SJSA1 (cell line): ENCODE data around the gene CDC42BPB. TPM values are rescaled to one million over a fixed set of nuclear protein-coding genes. Genes with fewer than 3 reads are reported as not detected.
A peak's percentile ranks its signal among the peaks of the same experiment; 100 is the strongest.

Experiments
- DNase-seq, 2 experiments: peaks; one replicate each; pipeline ENCODE4 v3.0.0-alpha.2; 2015 to 2020; ENCODE audit warnings: low spot score in 2 of 2, low read depth in 1 of 2
- H3K27ac ChIP-seq: fragments of 250-450 bp; sonication (Bioruptor Pico); 2 replicates; pipeline ENCODE4 v1.5.1; 2020; ENCODE audit warnings: mild to moderate bottlenecking, moderate library complexity
- H3K27me3 ChIP-seq: fragments of 250-450 bp; sonication (Bioruptor Pico); replicated peaks from 2 replicates; pipeline ENCODE4 v1.5.1; 2020; ENCODE audit warnings: mild to moderate bottlenecking, moderate library complexity
- H3K36me3 ChIP-seq: fragments of 250-450 bp; sonication (Bioruptor Pico); 2 replicates; pipeline ENCODE4 v1.5.1; 2020; ENCODE audit warnings: mild to moderate bottlenecking
- H3K4me1 ChIP-seq: fragments of 250-450 bp; sonication (Bioruptor Pico); replicated peaks from 2 replicates; pipeline ENCODE4 v1.6.1; 2021; ENCODE audit warnings: mild to moderate bottlenecking
- H3K4me3 ChIP-seq: fragments of 250-450 bp; sonication (Bioruptor Pico); 2 replicates; pipeline ENCODE4 v1.5.1; 2020; ENCODE audit warnings: mild to moderate bottlenecking
- H3K9me3 ChIP-seq: fragments of 250-450 bp; sonication (Bioruptor Pico); replicated peaks from 2 replicates; pipeline ENCODE4 v1.5.1; 2020; ENCODE audit warnings: mild to moderate bottlenecking
- total RNA-seq: library from RNA; depleted of rRNA; stranded (reverse); fragments of >200 nt; shearing (Covaris generic); gene quantifications from 2 replicates; pipeline ENCODE4 v1.2.3, GENCODE V29; 2014

CDC42BPB gene
- total RNA-seq, 1 experiment from 2014 or later, result 56.5 TPM

- H3K27ac ChIP-seq, result no peak within 1 kb of the TSS
- H3K4me3 ChIP-seq, result no peak within 1 kb of the TSS
- H3K4me1 ChIP-seq, result no peaks in the 10 kb centered on the region; the same call in 1 of the 2 replicates
- no peak for DNase-seq
- peaks cover 22% of the 10 kb centered on the region for H3K27me3 ChIP-seq
- H3K36me3 ChIP-seq, result no peaks in the 10 kb centered on the region
- no peaks in the 10 kb centered on the region; the same call in 1 of the 2 replicates for H3K9me3 ChIP-seq
Observed at GRCh38 chr14:102922490-102923200, 134.7 kb downstream of the CDC42BPB start, which contains the start of gene AMN. AMN (plus strand) TSS chr14:102922663; CDS start chr14:102922689, 26 bp downstream.

- no peaks in the 10 kb centered on the region for H3K36me3 ChIP-seq
- DNase-seq, result no peak
- H3K9me3 ChIP-seq, result no peaks in the 10 kb centered on the region; the same call in 1 of the 2 replicates
Observed at GRCh38 chr14:102920998-102921304, 136.4 kb downstream of the CDC42BPB start.

GRCh38 chr14:102920273-102920997 is 136.9 kb downstream of the CDC42BPB start:
- Histone ChIP-seq H3K4me3 (no peak overlapping the region), H3K9me3 (no peaks in the 10 kb centered on the region; the same call in 1 of the 2 replicates), H3K27ac (no peak overlapping the region), H3K27me3 (peaks cover 22% of the 10 kb centered on the region), H3K36me3 (no peaks in the 10 kb centered on the region), H3K4me1 (no peaks in the 10 kb centered on the region; the same call in 1 of the 2 replicates)
- no peak for DNase-seq

More at GRCh38 chr14:102920998-102921304, 136.4 kb downstream of the CDC42BPB start:
- no peak overlapping the region for H3K27ac ChIP-seq
- H3K4me3 ChIP-seq, result no peak overlapping the region
- peaks cover 22% of the 10 kb centered on the region for H3K27me3 ChIP-seq
- no peaks in the 10 kb centered on the region; the same call in 1 of the 2 replicates for H3K4me1 ChIP-seq

GRCh38 chr14:102918438-102918837 is 138.9 kb downstream of the CDC42BPB start:
- Histone ChIP-seq H3K4me1 (no peaks in the 10 kb centered on the region; the same call in 1 of the 2 replicates), H3K27ac (no peak overlapping the region), H3K9me3 (no peaks in the 10 kb centered on the region; the same call in 1 of the 2 replicates), H3K4me3 (no peak overlapping the region), H3K27me3 (peaks cover 11% of the 10 kb centered on the region), H3K36me3 (no peaks in the 10 kb centered on the region)
- no peak for DNase-seq

GRCh38 chr14:102917469-102918211 is 139.7 kb downstream of the CDC42BPB start:
- DNase-seq, result peak; percentile 44 to 63

GRCh38 chr14:102917056-102917385 is 140.3 kb downstream of the CDC42BPB start:
- H3K9me3 ChIP-seq, result no peaks in the 10 kb centered on the region; the same call in 1 of the 2 replicates
- no peaks in the 10 kb centered on the region for H3K36me3 ChIP-seq
- no peak for DNase-seq
- no peak overlapping the region for H3K27ac ChIP-seq
- no peaks in the 10 kb centered on the region for H3K4me1 ChIP-seq
- no peak overlapping the region for H3K4me3 ChIP-seq
- no peaks in the 10 kb centered on the region; the same call in 1 of the 2 replicates for H3K27me3 ChIP-seq

More at GRCh38 chr14:102917469-102918211, 139.7 kb downstream of the CDC42BPB start:
- H3K4me1 ChIP-seq, result no peaks in the 10 kb centered on the region; the same call in 1 of the 2 replicates
- no peak overlapping the region for H3K4me3 ChIP-seq
- H3K36me3 ChIP-seq, result no peaks in the 10 kb centered on the region
- H3K27me3 ChIP-seq, result peaks cover 3% of the 10 kb centered on the region
- H3K27ac ChIP-seq, result no peak overlapping the region
- no peaks in the 10 kb centered on the region; the same call in 1 of the 2 replicates for H3K9me3 ChIP-seq

- Histone ChIP-seq H3K9me3 (no peaks in the 10 kb centered on the region; the same call in 1 of the 2 replicates), H3K4me3 (no peak overlapping the region), H3K4me1 (no peaks in the 10 kb centered on the region), H3K27me3 (no peaks in the 10 kb centered on the region), H3K36me3 (no peaks in the 10 kb centered on the region), H3K27ac (no peak overlapping the region)
- DNase-seq, result no peak
Observed at GRCh38 chr14:102916347-102917055, 140.8 kb downstream of the CDC42BPB start.

- H3K36me3 ChIP-seq, result no peaks in the 10 kb centered on the region
- H3K27me3 ChIP-seq, result no peaks in the 10 kb centered on the region
- H3K4me3 ChIP-seq, result no peak overlapping the region
- H3K27ac ChIP-seq, result no peak overlapping the region
- H3K4me1 ChIP-seq, result no peaks in the 10 kb centered on the region
- no peaks in the 10 kb centered on the region for H3K9me3 ChIP-seq
- DNase-seq, result no peak
Observed at GRCh38 chr14:102915292-102916110, 141.8 kb downstream of the CDC42BPB start.

GRCh38 chr14:102914474-102915291 is 142.7 kb downstream of the CDC42BPB start:
- no peak for DNase-seq
- Histone ChIP-seq H3K4me3 (no peak overlapping the region), H3K9me3 (no peaks in the 10 kb centered on the region), H3K27ac (no peak overlapping the region), H3K4me1 (no peaks in the 10 kb centered on the region), H3K36me3 (no peaks in the 10 kb centered on the region), H3K27me3 (no peaks in the 10 kb centered on the region)

GRCh38 chr14:102913341-102914211 is 143.8 kb downstream of the CDC42BPB start:
- no peaks in the 10 kb centered on the region for H3K4me1 ChIP-seq

GRCh38 chr14:102911991-102912761 is 145.2 kb downstream of the CDC42BPB start:
- H3K36me3 ChIP-seq, result peaks cover 2% of the 10 kb centered on the region
- no peak overlapping the region for H3K27ac ChIP-seq
- H3K4me1 ChIP-seq, result no peaks in the 10 kb centered on the region
- DNase-seq, result no peak
- no peaks in the 10 kb centered on the region for H3K9me3 ChIP-seq
- no peak overlapping the region for H3K4me3 ChIP-seq
- H3K27me3 ChIP-seq, result no peaks in the 10 kb centered on the region

More at GRCh38 chr14:102913341-102914211, 143.8 kb downstream of the CDC42BPB start:
- no peak overlapping the region for H3K27ac ChIP-seq
- DNase-seq, result no peak
- no peak overlapping the region for H3K4me3 ChIP-seq
- H3K27me3 ChIP-seq, result no peaks in the 10 kb centered on the region
- no peaks in the 10 kb centered on the region for H3K36me3 ChIP-seq
- no peaks in the 10 kb centered on the region for H3K9me3 ChIP-seq
